Umbilical cord (tissue), 2 donors: Measurements from ENCODE around the gene MME. TPM values are rescaled to one million over a fixed set of nuclear protein-coding genes. Genes with fewer than 3 reads are reported as not detected.
A peak's percentile ranks its signal among the peaks of the same experiment; 100 is the strongest.

ENCODE experiments used
- DNase-seq: peaks from one replicate; pipeline ENCODE4 v3.0.0-alpha.2; 2015; ENCODE audit warnings: low spot score
- total RNA-seq: library from RNA; depleted of rRNA; stranded (reverse); fragments of >200 nt; gene quantifications from one replicate; pipeline ENCODE4 v1.2.3, GENCODE V29; 2014; ENCODE audit warnings: low replicate concordance; ENCODE audit not compliant: insufficient read depth

MME gene
- total RNA-seq, 1 donor from 2014 or later: 962 TPM

- peak; percentile 69 for DNase-seq
These were observed 152.5 kb downstream of the MME start for GRCh38 chr3:155232605-155233004.

- DNase-seq: peak; percentile 71
These were observed 153.1 kb downstream of the MME start for GRCh38 chr3:155233213-155233612.

Other genes with a start within 250 kb of the MME start
- gene STRIT1, start 213.4 kb downstream of the MME start, total RNA-seq: not detected